Mesenchymal stem cell (in vitro differentiated cells and primary cell): ENCODE measurements around the gene GPC3.

Experiments
- DNase-seq: peaks from one replicate; pipeline ENCODE4 v3.0.0-alpha.2; 2013
- H2AFZ ChIP-seq: one replicate; pipeline ENCODE4 v1.6.1; 2013; ENCODE audit warnings: low read depth, mild to moderate bottlenecking, control low read depth, inconsistent platforms, low read length, moderate library complexity
- H2AK5ac ChIP-seq: 2 replicates; pipeline ENCODE4 v1.6.1; 2013; ENCODE audit warnings: low read length, moderate library complexity, mild to moderate bottlenecking, inconsistent platforms; ENCODE audit not compliant: severe bottlenecking
- H2BK120ac ChIP-seq: one replicate; pipeline ENCODE4 v1.6.1; 2013; ENCODE audit warnings: low read depth, mild to moderate bottlenecking, inconsistent platforms, low read length, moderate library complexity
- H2BK12ac ChIP-seq, 2 experiments: one replicate each; pipeline ENCODE4 v1.6.1; 2013; ENCODE audit warnings: inconsistent platforms in 2 of 2, low read length in 2 of 2, mild to moderate bottlenecking in 2 of 2, moderate library complexity in 2 of 2, control low read depth in 1 of 2
- H2BK15ac ChIP-seq: one replicate; pipeline ENCODE4 v1.6.1; 2013; ENCODE audit warnings: mild to moderate bottlenecking, low read depth, inconsistent platforms; ENCODE audit not compliant: poor library complexity, severe bottlenecking
- H2BK5ac ChIP-seq: 2 replicates; pipeline ENCODE4 v1.6.1; 2013; ENCODE audit warnings: low read depth, mild to moderate bottlenecking, low read length, control low read depth, inconsistent platforms; ENCODE audit not compliant: poor library complexity, severe bottlenecking
- H3K14ac ChIP-seq, 2 experiments: one replicate each; pipeline ENCODE4 v1.6.1; 2013; ENCODE audit warnings: inconsistent platforms in 2 of 2, low read length in 2 of 2, control low read depth in 1 of 2, mild to moderate bottlenecking in 1 of 2, moderate library complexity in 1 of 2
- H3K18ac ChIP-seq, 2 experiments: one replicate each; pipeline ENCODE4 v1.6.1; 2013; ENCODE audit warnings: inconsistent platforms in 2 of 2, low read length in 2 of 2, control low read depth in 1 of 2, low read depth in 1 of 2, mild to moderate bottlenecking in 1 of 2
- H3K23ac ChIP-seq, 2 experiments: one replicate each; pipeline ENCODE4 v1.6.1; 2013; ENCODE audit warnings: inconsistent platforms in 2 of 2, low read length in 2 of 2, mild to moderate bottlenecking in 2 of 2, moderate library complexity in 2 of 2, control low read depth in 1 of 2
- H3K27ac ChIP-seq: 2 replicates; pipeline ENCODE4 v1.5.1; 2013; ENCODE audit warnings: mild to moderate bottlenecking, moderate library complexity, low read length, control low read depth, inconsistent platforms; ENCODE audit not compliant: poor library complexity, severe bottlenecking
- H3K27me3 ChIP-seq, 2 experiments: 2 replicates each; pipeline versions ENCODE4 v1.6.1 to v1.7.0; 2013; ENCODE audit warnings: low read length in 2 of 2, mild to moderate bottlenecking in 2 of 2, moderate library complexity in 2 of 2, control low read depth in 1 of 2, inconsistent platforms in 1 of 2; ENCODE audit not compliant: control insufficient read depth in 1 of 2, insufficient read depth in 1 of 2
- H3K36me3 ChIP-seq, 2 experiments: 2 replicates each; pipeline versions ENCODE4 v1.6.1 to v1.7.0; 2013; ENCODE audit warnings: low read length in 2 of 2, control low read depth in 1 of 2, inconsistent platforms in 1 of 2, low read depth in 1 of 2, mild to moderate bottlenecking in 1 of 2; ENCODE audit not compliant: insufficient read depth in 2 of 2, control insufficient read depth in 1 of 2
- H3K4ac ChIP-seq, 2 experiments: one replicate each; pipeline ENCODE4 v1.6.1; 2013; ENCODE audit warnings: inconsistent platforms in 2 of 2, low read length in 2 of 2, mild to moderate bottlenecking in 2 of 2, moderate library complexity in 2 of 2, control low read depth in 1 of 2, low read depth in 1 of 2
- H3K4me1 ChIP-seq: 2 replicates; pipeline ENCODE4 v1.6.1; 2013; ENCODE audit warnings: low read depth, low read length, control low read depth; ENCODE audit not compliant: control insufficient read depth, insufficient read depth
- H3K4me2 ChIP-seq: 2 replicates; pipeline ENCODE4 v1.6.1; 2013; ENCODE audit warnings: low read length, mild to moderate bottlenecking, inconsistent platforms; ENCODE audit not compliant: poor library complexity, severe bottlenecking
- H3K4me3 ChIP-seq, 2 experiments: 2 replicates each; pipeline versions ENCODE4 v1.5.1 to v1.7.0; 2013; ENCODE audit warnings: low read length in 2 of 2, mild to moderate bottlenecking in 2 of 2, control low read depth in 1 of 2, low read depth in 1 of 2; ENCODE audit not compliant: insufficient read depth in 1 of 2
- H3K79me1 ChIP-seq: replicated peaks from 2 replicates; pipeline ENCODE4 v1.6.1; 2013; ENCODE audit warnings: mild to moderate bottlenecking, control low read depth, low read length, inconsistent platforms; ENCODE audit not compliant: poor library complexity, severe bottlenecking
- H3K9ac ChIP-seq: 2 replicates; pipeline ENCODE4 v1.7.0; 2013; ENCODE audit warnings: mild to moderate bottlenecking, low read length, moderate library complexity
- H3K9me3 ChIP-seq: 2 replicates; pipeline ENCODE4 v1.7.0; 2013; ENCODE audit warnings: mild to moderate bottlenecking, low read length; ENCODE audit not compliant: control insufficient read depth
- H4K8ac ChIP-seq: one replicate; pipeline ENCODE4 v1.6.1; 2013; ENCODE audit warnings: inconsistent platforms, mild to moderate bottlenecking, low read length, moderate library complexity
- H4K91ac ChIP-seq: one replicate; pipeline ENCODE4 v1.6.1; 2013; ENCODE audit warnings: mild to moderate bottlenecking, low read length, inconsistent platforms
- WGBS: methylation state at CpG from one replicate; pipeline ENCODE4 v1.1.7; 2013; ENCODE audit warnings: mixed read lengths; 5-methylcytosine and 5-hydroxymethylcytosine counted together

The GPC3 gene

DNA sequence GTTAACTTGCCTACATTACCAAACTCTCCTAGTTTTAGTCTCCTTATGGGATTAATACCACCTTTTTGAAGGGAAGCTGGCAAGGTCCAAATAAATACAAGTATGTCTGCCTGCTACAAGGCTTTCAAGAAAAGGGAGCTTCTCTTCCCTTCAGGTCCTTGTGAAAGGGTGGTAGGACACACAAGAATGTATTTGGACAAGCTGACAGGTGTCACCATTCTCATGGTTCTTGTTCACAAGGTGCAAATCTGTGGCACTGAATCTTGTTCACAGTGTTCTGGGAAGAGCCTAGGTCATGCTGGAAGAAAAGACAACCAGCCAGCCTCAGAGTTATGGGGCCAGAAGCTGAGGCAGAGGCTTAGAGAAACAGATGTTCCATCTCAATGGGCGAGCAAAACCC, 41.9 kb downstream of the GPC3 start:
- no peaks in the 10 kb centered on the region for H3K79me1 ChIP-seq
- H3K18ac ChIP-seq, result no peak overlapping the region
- H3K14ac ChIP-seq, result no peak overlapping the region
- no peak overlapping the region for H2BK12ac ChIP-seq
- H4K8ac ChIP-seq, result no peak overlapping the region
- H3K4me2 ChIP-seq, result no peak overlapping the region
- no peak overlapping the region for H4K91ac ChIP-seq
- WGBS, result no CpG with 5 or more reads among the region's 1 CpG
- no peaks in the 10 kb centered on the region for H3K9me3 ChIP-seq
- peaks cover 0 to 11% of the 10 kb centered on the region in 2 experiments for H3K27me3 ChIP-seq
- H3K27ac ChIP-seq, result no peak overlapping the region
- no peaks in the 10 kb centered on the region for H3K4me1 ChIP-seq
- no peak overlapping the region for H3K4ac ChIP-seq
- no peak overlapping the region for H2BK15ac ChIP-seq
- H2BK120ac ChIP-seq, result no peak overlapping the region
- DNase-seq, result no peak
- no peak overlapping the region for H3K9ac ChIP-seq
- H3K36me3 ChIP-seq, result no peaks in the 10 kb centered on the region
- no peak overlapping the region for H2AK5ac ChIP-seq
- H3K4me3 ChIP-seq, result no peak overlapping the region
- no peak overlapping the region for H2BK5ac ChIP-seq
- no peak overlapping the region for H3K23ac ChIP-seq
- no peak overlapping the region for H2AFZ ChIP-seq

DNA sequence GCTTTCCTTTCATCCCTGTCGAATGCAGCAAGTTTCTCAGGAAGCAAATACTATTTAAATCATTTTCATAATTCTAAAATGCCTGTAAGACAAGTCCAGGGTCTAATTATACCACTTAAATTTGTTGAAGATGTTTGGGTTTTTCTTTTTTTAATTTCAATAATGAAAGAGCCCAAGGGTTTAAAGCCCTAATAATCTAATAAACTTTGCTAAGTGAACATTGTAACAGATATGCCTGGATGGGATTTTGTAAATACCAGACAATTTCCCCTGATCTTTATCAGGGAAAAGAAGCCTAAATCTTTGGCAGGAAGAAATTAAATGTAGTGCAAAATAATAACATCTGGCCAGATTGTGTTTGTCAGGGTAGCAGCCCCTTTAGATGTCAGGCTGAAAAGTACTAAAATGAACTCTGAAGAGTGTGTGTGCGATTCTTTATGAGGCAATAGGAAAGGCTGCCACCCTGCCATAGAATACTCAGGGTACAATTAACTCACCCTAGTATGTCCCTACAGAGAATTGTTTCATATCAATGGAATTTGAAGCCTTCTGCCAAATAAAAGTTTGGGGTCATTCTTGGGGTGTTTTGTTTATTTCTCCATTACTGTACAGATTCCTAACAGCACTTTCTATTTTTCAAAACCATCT, 45.6 kb downstream of the GPC3 start:
- Histone ChIP-seq H4K91ac (no peak overlapping the region), H3K4me1 (no peaks in the 10 kb centered on the region), H3K9ac (no peak overlapping the region), H3K27ac (no peak overlapping the region), H2BK15ac (no peak overlapping the region), H4K8ac (no peak overlapping the region), H3K18ac (no peak overlapping the region), H3K9me3 (no peaks in the 10 kb centered on the region), H3K4ac (no peak overlapping the region), H3K79me1 (no peaks in the 10 kb centered on the region), H3K4me3 (no peak overlapping the region), H3K23ac (no peak overlapping the region), H2BK5ac (no peak overlapping the region), H2AFZ (no peak overlapping the region), H3K14ac (no peak overlapping the region), H3K4me2 (no peak overlapping the region), H2BK12ac (no peak overlapping the region), H2BK120ac (no peak overlapping the region), H3K36me3 (no peaks in the 10 kb centered on the region), H2AK5ac (no peak overlapping the region), H3K27me3 (peaks cover 0 to 15% of the 10 kb centered on the region in 2 experiments)
- no CpG with 5 or more reads among the region's 2 CpGs for WGBS
- no peak for DNase-seq

DNA sequence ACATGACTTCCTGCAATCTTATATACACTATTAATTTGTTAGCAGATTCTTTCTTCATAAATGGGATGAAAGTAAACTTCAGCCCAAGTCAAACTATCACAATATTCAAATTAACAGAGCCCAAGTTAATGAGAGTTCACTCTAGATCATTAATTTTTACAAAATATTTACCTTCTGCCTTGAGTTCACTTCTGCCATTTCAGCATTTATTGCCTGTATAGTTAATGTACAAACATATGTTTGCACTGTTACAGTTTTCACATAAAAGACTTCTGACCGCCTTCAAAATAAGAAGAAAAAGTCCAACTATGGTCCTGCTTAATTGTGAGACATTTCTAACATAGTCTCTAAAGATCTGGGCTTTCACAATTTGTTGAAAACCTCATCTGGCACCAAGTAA, 46.9 kb downstream of the GPC3 start:
- no peaks in the 10 kb centered on the region for H3K79me1 ChIP-seq
- no peak overlapping the region for H3K14ac ChIP-seq
- H3K36me3 ChIP-seq, result no peaks in the 10 kb centered on the region
- no peak overlapping the region for H4K91ac ChIP-seq
- no peaks in the 10 kb centered on the region for H3K4me1 ChIP-seq
- H3K9me3 ChIP-seq, result no peaks in the 10 kb centered on the region
- DNase-seq, result no peak
- no peak overlapping the region for H3K4me2 ChIP-seq
- no peak overlapping the region for H2AK5ac ChIP-seq
- no peak overlapping the region for H2BK12ac ChIP-seq
- WGBS, result no CpG with 5 or more reads among the region's 1 CpG
- no peak overlapping the region for H2BK5ac ChIP-seq
- no peak overlapping the region for H3K18ac ChIP-seq
- H3K27me3 ChIP-seq, result peaks cover 0 to 13% of the 10 kb centered on the region in 2 experiments
- no peak overlapping the region for H2BK15ac ChIP-seq
- no peak overlapping the region for H3K9ac ChIP-seq
- no peak overlapping the region for H2AFZ ChIP-seq
- no peak overlapping the region for H4K8ac ChIP-seq
- no peak overlapping the region for H2BK120ac ChIP-seq
- H3K4ac ChIP-seq, result no peak overlapping the region
- H3K27ac ChIP-seq, result no peak overlapping the region
- no peak overlapping the region for H3K23ac ChIP-seq
- no peak overlapping the region for H3K4me3 ChIP-seq

DNA sequence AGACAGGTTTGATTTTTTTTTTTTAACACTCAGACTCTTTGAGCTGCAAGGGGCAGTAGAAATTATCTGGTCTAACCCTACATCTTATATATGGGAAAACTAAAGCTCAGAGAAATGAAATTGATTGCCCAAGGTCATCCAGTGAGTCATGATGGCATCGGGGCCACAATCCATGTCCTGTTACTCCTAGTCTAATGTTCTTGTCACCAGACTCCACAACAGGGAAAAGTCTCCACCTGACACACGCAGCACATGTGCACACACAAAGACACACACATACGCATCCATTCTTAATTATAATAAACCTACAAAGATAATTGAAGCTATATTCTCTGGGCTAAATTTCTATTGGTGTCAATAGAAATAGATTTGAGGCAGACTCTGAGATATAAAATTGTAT, 48.4 kb downstream of the GPC3 start:
- Histone ChIP-seq H2AK5ac (no peak overlapping the region), H3K4me2 (no peak overlapping the region), H3K27ac (no peak overlapping the region), H3K4ac (no peak overlapping the region), H2BK15ac (no peak overlapping the region), H3K36me3 (no peaks in the 10 kb centered on the region), H2BK12ac (no peak overlapping the region), H3K27me3 (peaks cover 0 to 8% of the 10 kb centered on the region in 2 experiments), H3K23ac (no peak overlapping the region), H3K79me1 (no peaks in the 10 kb centered on the region), H3K9ac (no peak overlapping the region), H3K18ac (no peak overlapping the region), H2BK120ac (no peak overlapping the region), H3K4me1 (no peaks in the 10 kb centered on the region), H3K14ac (no peak overlapping the region), H4K91ac (no peak overlapping the region), H4K8ac (no peak overlapping the region), H2AFZ (no peak overlapping the region), H2BK5ac (no peak overlapping the region), H3K9me3 (no peaks in the 10 kb centered on the region), H3K4me3 (no peak overlapping the region)
- WGBS, result 89% methylated on average over 3 of the region's 3 CpGs
- DNase-seq, result no peak
